ENCODE data around the gene MNAT1. TPM values are rescaled to one million over a fixed set of nuclear protein-coding genes. Genes with fewer than 3 reads are reported as not detected.

MNAT1 gene
- total RNA-seq, 2 experiments from 2014 or later: 35.3 to 38.5 TPM

DNA sequence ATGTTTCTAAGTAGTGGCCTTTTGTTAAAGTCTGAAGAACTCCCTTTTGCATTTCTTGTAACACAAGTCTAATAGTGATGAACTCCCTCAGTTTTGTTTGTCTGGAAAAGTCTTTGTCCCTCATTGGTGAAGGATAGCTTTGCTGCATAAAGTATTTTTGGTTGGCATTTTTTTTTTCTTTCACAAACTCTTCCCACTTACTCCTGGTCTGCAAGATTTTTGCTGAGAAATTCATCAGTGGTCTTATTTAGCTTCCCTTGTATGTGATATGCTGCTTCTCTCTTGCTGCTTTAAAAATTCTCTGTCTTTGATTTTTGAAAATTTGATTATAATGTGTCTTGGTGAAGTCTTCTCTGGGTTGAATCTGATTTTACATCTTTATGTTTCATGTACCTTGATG lies 223.6 kb downstream of the MNAT1 start:
- no peak overlapping the region for H3K4me3 Mint-ChIP-seq

DNA sequence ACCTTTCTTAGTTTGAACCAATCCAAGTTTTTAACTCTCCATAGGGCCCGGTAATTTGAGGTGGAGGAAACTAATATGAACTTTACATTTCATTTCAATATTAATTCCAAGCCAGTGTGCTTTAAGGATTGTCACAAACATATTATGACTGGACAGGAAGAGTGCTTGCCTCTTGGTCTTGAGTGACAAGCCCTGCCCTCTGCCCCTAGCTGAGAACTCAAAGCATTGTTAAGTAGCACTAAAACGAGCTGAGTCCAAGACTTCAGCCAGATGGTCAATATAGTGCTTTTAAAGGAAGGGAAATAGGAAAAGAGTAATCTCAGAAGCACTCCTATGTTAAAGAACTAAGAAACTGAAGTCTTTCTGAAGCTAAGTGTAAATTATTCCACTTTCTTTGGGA lies 229.2 kb downstream of the MNAT1 start:
- CTCF ChIA-PET: no interaction called here
- H3K27ac Mint-ChIP-seq: no peak overlapping the region
- intact Hi-C loops (cut with micrococcal nuclease): loop anchor here (2.0 kb wide), 2 partner anchors 17 to 105 kb away; partner anchors contain the start of genes SLC38A6 and TRMT5

More for the DNA sequence above, 223.6 kb downstream of the MNAT1 start:
- Mint-ChIP-seq H3K27ac (no peak overlapping the region), H3K9me3 (peaks cover 38% of the 10 kb centered on the region), H3K27me3 (no peaks in the 10 kb centered on the region), H3K4me1 (ENCODE audit: low read depth) (peaks cover 11% of the 10 kb centered on the region), H3K36me3 (peaks cover 44% of the 10 kb centered on the region)
- CTCF ChIA-PET: interaction anchor here (0.7 kb wide), 1 partner anchor 23 kb away, joined by 4 read pairs; the partner anchor contains the start of genes SLC38A6 and TRMT5
- no peak for DNase-seq
- intact Hi-C loops (cut with micrococcal nuclease): no loop called here
- POLR2A ChIA-PET: interaction anchor here (1.5 kb wide), 1 partner anchor 23 kb away, joined by 3 read pairs; the partner anchor contains the start of genes SLC38A6 and TRMT5

DNA sequence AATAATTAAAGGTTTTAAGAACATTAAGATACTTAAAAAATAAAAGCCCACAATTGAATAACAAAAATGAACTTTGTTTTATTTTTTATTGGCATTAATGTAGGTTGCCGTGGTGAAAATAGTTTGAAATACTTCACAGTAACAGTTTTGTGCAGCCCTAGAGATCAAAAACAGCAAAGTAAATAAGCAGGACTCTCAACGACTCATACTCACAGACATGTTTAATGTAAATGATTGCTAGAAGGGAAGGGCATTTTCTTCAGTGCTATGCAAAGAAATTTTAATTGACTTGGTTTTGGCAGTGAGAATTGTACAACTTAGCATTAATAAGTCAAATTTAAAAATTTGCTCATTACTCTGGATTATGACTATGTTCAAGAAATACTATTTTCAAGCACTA lies 230.3 kb downstream of the MNAT1 start:
- Mint-ChIP-seq H3K4me3 (no peak overlapping the region), H3K4me1 (ENCODE audit: low read depth) (peaks cover 8% of the 10 kb centered on the region), H3K36me3 (peaks cover 10% of the 10 kb centered on the region), H3K9me3 (no peaks in the 10 kb centered on the region), H3K27ac (no peak overlapping the region), H3K27me3 (no peaks in the 10 kb centered on the region)
- DNase-seq: no peak
- POLR2A ChIA-PET: interaction anchor here (1.6 kb wide), 1 partner anchor 16 kb away, joined by 7 read pairs; the partner anchor contains the start of genes SLC38A6 and TRMT5
- CTCF ChIA-PET: no interaction called here
- intact Hi-C loops (cut with micrococcal nuclease): loop anchor here (1.0 to 2.0 kb wide), 6 partner anchors 9 to 213 kb away; partner anchors contain the start of genes SLC38A6 and TRMT5

More for the DNA sequence above, 229.2 kb downstream of the MNAT1 start:
- Mint-ChIP-seq H3K27me3 (no peaks in the 10 kb centered on the region), H3K4me1 (ENCODE audit: low read depth) (peaks cover 8% of the 10 kb centered on the region), H3K36me3 (peaks cover 19% of the 10 kb centered on the region), H3K9me3 (peaks cover 8% of the 10 kb centered on the region), H3K4me3 (no peak overlapping the region)
- POLR2A ChIA-PET: no interaction called here
- DNase-seq: no peak

DNA sequence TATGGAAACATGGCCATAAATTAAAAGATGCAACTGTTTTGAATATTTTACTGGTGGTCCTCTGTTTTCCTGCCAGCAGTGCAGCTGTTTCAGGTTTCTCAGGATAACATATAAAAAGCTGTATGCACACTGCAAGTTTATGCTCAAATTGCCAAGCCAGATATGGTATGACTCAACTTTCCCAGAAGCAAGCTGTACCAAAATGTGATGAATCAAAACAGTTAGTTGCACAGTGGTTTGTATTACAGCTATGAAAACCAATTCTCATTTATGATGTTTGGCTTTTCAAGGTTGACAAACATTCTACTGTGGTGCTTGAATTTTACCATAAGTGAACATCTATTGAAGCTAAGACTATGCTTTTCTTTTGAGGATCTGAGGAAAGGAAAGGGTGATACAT lies 230.8 kb downstream of the MNAT1 start:
- Mint-ChIP-seq H3K9me3 (no peaks in the 10 kb centered on the region), H3K4me1 (ENCODE audit: low read depth) (peaks cover 8% of the 10 kb centered on the region), H3K4me3 (no peak overlapping the region), H3K27me3 (no peaks in the 10 kb centered on the region), H3K36me3 (peaks cover 9% of the 10 kb centered on the region), H3K27ac (peak overlapping the region; percentile 39)
- POLR2A ChIA-PET: interaction anchor here (1.6 kb wide), 1 partner anchor 15 kb away, joined by 7 read pairs; the partner anchor contains the start of genes SLC38A6 and TRMT5
- intact Hi-C loops (cut with micrococcal nuclease): loop anchor here (1.0 to 2.0 kb wide), 6 partner anchors 9 to 213 kb away; partner anchors contain the start of genes SLC38A6 and TRMT5
- no peak for DNase-seq
- CTCF ChIA-PET: no interaction called here

DNA sequence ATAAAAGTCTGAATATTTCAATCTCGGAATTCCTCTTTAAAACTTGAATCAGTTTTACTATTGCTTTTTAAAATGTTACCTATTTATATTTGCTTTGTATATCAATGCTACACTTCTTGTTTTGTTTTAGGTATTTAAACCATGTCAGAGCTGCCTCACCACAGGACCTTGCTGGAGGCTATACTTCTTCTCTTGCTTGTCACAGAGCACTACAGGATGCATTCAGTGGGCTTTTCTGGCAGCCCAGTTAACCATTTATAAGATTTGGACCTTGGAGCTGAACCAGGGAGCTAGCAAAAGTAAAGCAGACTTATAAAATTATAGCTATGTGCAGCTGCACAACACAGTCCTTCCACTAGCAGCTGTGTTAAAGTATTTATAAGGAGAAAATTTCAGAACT lies 233.5 kb downstream of the MNAT1 start:
- H3K27me3 Mint-ChIP-seq: no peaks in the 10 kb centered on the region
- DNase-seq: no peak
- ChIA-PET CTCF (no interaction called here), POLR2A (interaction anchor here (0.9 kb wide), 1 partner anchor 12 kb away, joined by 3 read pairs; no protein-coding TSS in a partner anchor)
- no peak overlapping the region for H3K27ac Mint-ChIP-seq
- intact Hi-C loops (cut with micrococcal nuclease): no loop called here
- no peak overlapping the region for H3K4me3 Mint-ChIP-seq
- H3K9me3 Mint-ChIP-seq: no peaks in the 10 kb centered on the region
- H3K36me3 Mint-ChIP-seq: peaks cover 8% of the 10 kb centered on the region
- peaks cover 10% of the 10 kb centered on the region for H3K4me1 Mint-ChIP-seq (ENCODE audit: low read depth)

DNA sequence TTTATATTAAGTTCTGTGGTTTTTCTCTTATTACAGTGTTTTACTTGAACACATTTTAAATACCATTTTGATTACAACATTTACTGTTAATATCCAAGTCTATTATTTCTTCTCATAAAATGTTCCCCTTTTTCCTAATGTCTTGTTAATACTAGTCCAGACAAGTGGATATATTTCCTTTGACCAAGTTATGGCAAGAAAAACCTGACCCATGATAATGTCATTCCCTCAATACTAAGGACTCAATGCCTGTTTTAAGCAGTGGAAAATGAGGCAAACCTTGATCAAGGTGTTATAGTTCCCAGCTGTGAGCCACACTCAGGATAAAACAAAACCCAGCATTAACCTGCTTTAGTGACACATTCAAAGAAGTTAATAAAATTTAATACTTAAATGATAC lies 234.1 kb downstream of the MNAT1 start:
- ChIA-PET CTCF (no interaction called here), POLR2A (no interaction called here)
- H3K9me3 Mint-ChIP-seq: no peaks in the 10 kb centered on the region
- H3K4me3 Mint-ChIP-seq: no peak overlapping the region
- intact Hi-C loops (cut with micrococcal nuclease): no loop called here
- no peak for DNase-seq
- H3K27ac Mint-ChIP-seq: no peak overlapping the region
- H3K36me3 Mint-ChIP-seq: peaks cover 11% of the 10 kb centered on the region
- H3K27me3 Mint-ChIP-seq: no peaks in the 10 kb centered on the region
- H3K4me1 Mint-ChIP-seq (ENCODE audit: low read depth): peaks cover 11% of the 10 kb centered on the region

DNA sequence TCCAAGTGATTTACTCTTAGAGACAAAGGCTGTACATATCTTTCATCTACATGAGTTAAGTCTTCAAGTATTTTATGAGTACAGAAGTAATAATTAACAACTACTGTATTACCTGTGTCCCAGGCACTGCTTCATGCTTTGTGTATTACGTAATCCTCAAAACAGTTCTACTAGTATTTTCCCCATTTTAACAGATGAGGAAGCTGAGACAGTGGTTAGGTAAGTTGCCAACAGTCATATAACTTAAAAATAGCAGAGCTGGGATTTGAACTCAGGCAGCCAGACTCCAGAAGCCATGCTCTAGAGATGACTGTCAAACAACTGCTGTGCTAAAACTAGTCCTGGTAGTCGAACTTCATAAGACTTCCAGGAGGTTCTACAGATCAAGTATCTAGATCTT lies 235.6 kb downstream of the MNAT1 start:
- H3K4me1 Mint-ChIP-seq (ENCODE audit: low read depth): peaks cover 9% of the 10 kb centered on the region
- ChIA-PET POLR2A (no interaction called here), CTCF (no interaction called here)
- no peaks in the 10 kb centered on the region for H3K9me3 Mint-ChIP-seq
- no peak for DNase-seq
- intact Hi-C loops (cut with micrococcal nuclease): no loop called here
- no peak overlapping the region for H3K4me3 Mint-ChIP-seq
- H3K36me3 Mint-ChIP-seq: peaks cover 15% of the 10 kb centered on the region
- H3K27ac Mint-ChIP-seq: no peak overlapping the region
- no peaks in the 10 kb centered on the region for H3K27me3 Mint-ChIP-seq

DNA sequence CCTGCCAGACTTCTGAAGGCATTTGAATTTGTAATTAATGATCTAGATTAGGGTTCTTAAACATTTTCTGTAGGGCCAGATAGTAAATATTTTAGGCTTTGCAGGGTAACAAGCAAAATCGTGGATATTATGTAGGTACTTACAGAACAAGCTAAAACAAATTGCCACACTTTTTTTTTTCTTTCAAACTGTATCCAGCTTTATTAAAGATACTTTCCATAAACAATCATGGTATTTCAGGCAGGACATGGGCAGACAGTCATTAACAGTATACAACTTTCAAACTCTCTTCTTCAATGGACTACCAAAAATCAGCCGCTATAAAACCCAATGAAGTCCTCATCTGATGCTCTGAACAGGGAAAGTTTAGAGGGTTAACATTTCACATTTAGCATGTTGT lies 236.7 kb downstream of the MNAT1 start:
- intact Hi-C loops (cut with micrococcal nuclease): no loop called here
- Mint-ChIP-seq H3K36me3 (peaks cover 18% of the 10 kb centered on the region), H3K27me3 (no peaks in the 10 kb centered on the region), H3K4me3 (no peak overlapping the region), H3K4me1 (ENCODE audit: low read depth) (peaks cover 3% of the 10 kb centered on the region), H3K27ac (no peak overlapping the region), H3K9me3 (no peaks in the 10 kb centered on the region)
- POLR2A ChIA-PET: no interaction called here
- DNase-seq: no peak
- CTCF ChIA-PET: interaction anchor here (0.6 kb wide), 1 partner anchor 145 kb away, joined by 4 read pairs; no protein-coding TSS in a partner anchor

DNA sequence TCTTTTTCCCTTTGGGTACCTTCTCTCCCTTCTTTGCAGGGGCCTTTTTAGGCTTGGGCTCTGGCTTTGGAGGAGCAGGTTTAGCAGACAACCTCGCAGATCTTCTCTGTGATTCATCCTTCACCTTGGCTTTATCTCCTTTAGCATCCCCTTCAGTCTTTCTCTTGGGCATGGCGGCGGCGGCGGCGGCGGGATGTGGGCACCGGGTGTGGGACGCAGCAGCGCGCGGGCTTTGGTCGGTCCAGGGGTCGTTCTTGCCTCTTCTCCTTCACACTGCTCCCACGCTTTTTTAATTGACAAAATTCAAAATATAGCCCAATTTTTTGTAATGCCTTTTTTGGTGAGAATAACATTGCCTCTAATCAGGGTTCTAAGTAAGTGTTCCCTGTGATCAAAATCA lies 237.7 kb downstream of the MNAT1 start:
- intact Hi-C loops (cut with micrococcal nuclease): no loop called here
- ChIA-PET POLR2A (no interaction called here), CTCF (no interaction called here)
- peaks cover 24% of the 10 kb centered on the region for H3K36me3 Mint-ChIP-seq
- no peak overlapping the region for H3K27ac Mint-ChIP-seq
- H3K4me1 Mint-ChIP-seq (ENCODE audit: low read depth): peaks cover 8% of the 10 kb centered on the region
- H3K27me3 Mint-ChIP-seq: no peaks in the 10 kb centered on the region
- no peak overlapping the region for H3K4me3 Mint-ChIP-seq
- no peaks in the 10 kb centered on the region for H3K9me3 Mint-ChIP-seq
- no peak for DNase-seq

DNA sequence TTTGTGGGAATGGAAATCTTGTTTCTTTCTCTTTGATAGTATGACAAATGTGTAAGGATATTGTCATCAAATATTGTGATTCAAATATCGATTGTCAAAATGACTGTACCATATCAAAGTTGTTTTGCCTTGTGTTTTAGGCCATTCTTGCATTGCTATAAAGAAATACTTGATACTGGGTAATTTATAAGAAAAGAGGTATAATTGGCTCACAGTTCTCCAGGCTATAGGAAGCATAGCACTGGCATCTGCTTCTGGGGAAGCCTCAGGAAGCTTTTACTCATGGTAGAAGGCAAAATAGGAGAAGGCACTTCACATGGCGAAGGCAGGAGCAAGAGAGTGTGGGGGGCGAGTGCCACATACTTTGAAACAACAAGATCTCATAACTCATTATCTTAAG lies 238.5 kb downstream of the MNAT1 start:
- H3K4me3 Mint-ChIP-seq: no peak overlapping the region
- CTCF ChIA-PET: no interaction called here
- no peak overlapping the region for H3K27ac Mint-ChIP-seq
- peaks cover 27% of the 10 kb centered on the region for H3K36me3 Mint-ChIP-seq
- no peaks in the 10 kb centered on the region for H3K9me3 Mint-ChIP-seq
- intact Hi-C loops (cut with micrococcal nuclease): no loop called here
- DNase-seq: no peak
- no peaks in the 10 kb centered on the region for H3K27me3 Mint-ChIP-seq
- POLR2A ChIA-PET: no interaction called here
- peaks cover 15% of the 10 kb centered on the region for H3K4me1 Mint-ChIP-seq (ENCODE audit: low read depth)

DNA sequence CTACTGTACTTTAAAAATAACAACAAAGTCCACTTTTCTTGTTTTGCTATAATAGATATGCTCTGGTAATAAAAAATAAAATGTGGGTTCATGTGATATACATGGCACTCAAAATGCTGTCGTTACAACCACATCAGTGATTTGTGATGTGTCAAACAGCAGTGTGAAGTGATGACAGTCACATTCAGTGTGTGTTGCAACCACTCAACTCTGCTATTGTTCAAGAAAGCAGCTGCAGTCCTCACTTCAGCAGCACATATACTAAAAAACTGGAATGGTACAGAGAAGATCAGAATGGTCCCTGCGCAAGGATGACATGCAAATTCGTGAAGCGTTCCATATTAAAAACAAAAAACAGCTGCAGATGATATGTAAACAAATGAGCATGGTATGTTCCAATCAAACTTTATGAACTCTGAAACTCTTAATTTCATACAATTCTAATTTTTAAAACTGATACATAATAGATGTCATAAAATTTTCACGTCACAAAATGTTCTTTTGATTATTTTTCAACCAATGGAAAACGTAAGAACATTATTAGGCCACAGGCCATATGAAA lies 239.6 kb downstream of the MNAT1 start:
- Mint-ChIP-seq H3K27me3 (no peaks in the 10 kb centered on the region), H3K4me3 (no peak overlapping the region), H3K36me3 (peaks cover 32% of the 10 kb centered on the region), H3K4me1 (ENCODE audit: low read depth) (peaks cover 22% of the 10 kb centered on the region), H3K9me3 (no peaks in the 10 kb centered on the region), H3K27ac (no peak overlapping the region)
- DNase-seq: no peak
- ChIA-PET CTCF (no interaction called here), POLR2A (no interaction called here)
- intact Hi-C loops (cut with micrococcal nuclease): no loop called here

DNA sequence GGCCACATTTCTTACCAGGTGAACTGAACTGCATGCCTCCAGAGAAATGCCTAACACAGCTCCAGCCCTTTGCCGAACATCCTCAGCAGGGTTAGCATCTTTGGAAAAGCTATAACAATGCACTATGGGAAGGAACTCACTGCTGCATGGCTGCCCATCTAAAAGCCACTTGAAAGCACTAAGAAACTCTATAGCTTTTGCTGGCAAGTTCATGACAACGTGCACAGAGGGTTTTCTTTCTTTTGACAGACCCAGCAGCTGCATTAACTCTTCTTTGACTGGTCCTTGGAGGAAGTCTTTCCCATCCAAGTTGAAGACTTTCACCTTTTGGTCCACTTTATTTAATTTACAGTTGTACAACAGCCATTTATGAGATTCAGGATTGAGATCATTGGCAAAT lies 241.0 kb downstream of the MNAT1 start:
- H3K27ac Mint-ChIP-seq: no peak overlapping the region
- intact Hi-C loops (cut with micrococcal nuclease): no loop called here
- ChIA-PET CTCF (no interaction called here), POLR2A (no interaction called here)
- no peaks in the 10 kb centered on the region for H3K9me3 Mint-ChIP-seq
- peaks cover 22% of the 10 kb centered on the region for H3K4me1 Mint-ChIP-seq (ENCODE audit: low read depth)
- H3K4me3 Mint-ChIP-seq: no peak overlapping the region
- H3K27me3 Mint-ChIP-seq: no peaks in the 10 kb centered on the region
- DNase-seq: no peak
- peaks cover 35% of the 10 kb centered on the region for H3K36me3 Mint-ChIP-seq

DNA sequence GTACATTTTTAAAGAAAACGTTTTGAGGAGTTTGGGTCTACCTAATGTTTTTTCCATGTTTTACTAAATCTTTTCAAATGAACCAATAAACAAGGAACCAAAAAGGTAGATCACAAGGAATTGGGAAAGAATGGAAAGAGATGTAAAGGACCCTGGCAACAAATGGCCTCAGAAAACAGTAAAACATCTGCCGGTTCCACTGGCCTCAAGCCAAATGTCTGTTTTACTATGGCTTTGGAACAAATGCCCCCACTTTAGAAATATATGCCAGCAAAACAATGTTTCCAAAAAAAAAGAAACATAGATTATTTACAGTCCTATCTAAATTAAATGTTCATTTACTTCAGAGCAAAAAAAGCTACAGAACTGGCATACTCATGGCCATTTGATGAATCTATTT lies 243.3 kb downstream of the MNAT1 start:
- intact Hi-C loops (cut with micrococcal nuclease): no loop called here
- Mint-ChIP-seq H3K27me3 (no peaks in the 10 kb centered on the region), H3K36me3 (peaks cover 32% of the 10 kb centered on the region), H3K4me3 (no peak overlapping the region), H3K27ac (no peak overlapping the region), H3K9me3 (no peaks in the 10 kb centered on the region), H3K4me1 (ENCODE audit: low read depth) (peaks cover 23% of the 10 kb centered on the region)
- no peak for DNase-seq
- POLR2A ChIA-PET: no interaction called here
- CTCF ChIA-PET: interaction anchor here (1.3 kb wide), 1 partner anchor 193 kb away, joined by 3 read pairs; no protein-coding TSS in a partner anchor

Data from activated CD4-positive, alpha-beta memory T cell treated with anti-CD3 and anti-CD28 coated beads for 36 hours (primary cell).